NB4 (cell line): ENCODE results near the gene MEI1.

Experiments used
- CTCF ChIP-seq: IDR thresholded peaks from one replicate; pipeline ENCODE4 v1.5.1; 2012; ENCODE audit warnings: low read depth, low read length
- MAX ChIP-seq: IDR thresholded peaks from 2 replicates; pipeline ENCODE4 v1.6.1; 2011; ENCODE audit warnings: low read depth, low read length
- MYC ChIP-seq: IDR thresholded peaks from 2 replicates; pipeline ENCODE4 v1.6.1; 2011; ENCODE audit warnings: low read depth, low read length
- POLR2A ChIP-seq: IDR thresholded peaks from 2 replicates; pipeline ENCODE4 v1.6.1; 2011; ENCODE audit warnings: mild to moderate bottlenecking; ENCODE audit not compliant: insufficient read length; ENCODE audit errors: extremely low read depth

DNA sequence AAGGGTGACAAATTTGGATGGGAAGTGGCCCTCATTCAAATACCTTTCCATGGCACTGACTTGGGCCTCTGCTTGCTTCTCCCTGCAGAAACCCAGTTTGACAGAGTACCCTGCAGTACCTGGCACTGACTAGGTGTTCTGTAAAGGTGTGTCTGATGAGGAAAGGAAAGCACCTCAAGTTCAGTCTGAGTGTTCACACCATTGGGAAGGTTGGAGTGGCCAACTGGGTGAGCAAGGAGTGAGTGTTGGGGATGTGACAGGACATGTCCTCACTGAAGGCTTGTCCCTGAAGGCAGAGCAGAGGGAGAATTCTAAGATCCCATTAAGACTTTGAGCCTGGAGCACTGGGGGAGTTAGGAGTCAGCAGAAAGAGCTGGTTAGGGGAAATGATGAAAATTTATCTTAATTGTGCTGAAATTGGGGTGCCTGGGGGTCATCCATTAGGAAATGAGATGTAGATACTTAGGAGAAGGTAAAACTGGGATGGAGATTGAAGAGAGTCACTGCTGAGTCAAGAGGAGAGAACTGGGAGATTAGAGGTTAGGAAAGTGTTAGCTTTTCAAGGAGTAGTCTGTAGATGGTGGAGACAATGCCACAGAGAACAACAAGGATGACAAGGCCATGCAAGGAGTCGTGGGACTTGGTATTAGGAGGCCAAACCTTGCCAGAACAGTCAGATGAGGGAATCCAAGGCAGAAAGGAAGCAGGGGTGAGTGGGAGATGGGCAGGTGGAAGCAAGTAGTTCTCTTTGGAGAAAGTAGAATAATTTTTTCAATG lies 139.7 kb downstream of the MEI1 start:
- TF ChIP-seq POLR2A: no peak
- no peak for TF ChIP-seq CTCF
- no peak for TF ChIP-seq MAX
- TF ChIP-seq MYC: no peak
